Breast epithelium (tissue), 4 donors: ENCODE results near the gene VIPR1. TPM values are rescaled to one million over a fixed set of nuclear protein-coding genes. Genes with fewer than 3 reads are reported as not detected.
A peak's percentile ranks its signal among the peaks of the same experiment; 100 is the strongest.

Source experiments
- DNase-seq, 2 donors: peaks; one replicate each; pipeline ENCODE4 v3.0.0-alpha.2; 2019; ENCODE audit warnings: low spot score in 2 of 2
- H3K27ac ChIP-seq, 2 donors: fragments of 200-600 bp; sonication (generic) in 1 of 2; one replicate each; pipeline ENCODE4 v1.5.1; 2016 to 2019; ENCODE audit warnings: mild to moderate bottlenecking in 1 of 2
- H3K27me3 ChIP-seq, 2 donors: fragments of 200-600 bp; sonication (generic) in 1 of 2; one replicate each; pipeline versions ENCODE4 v1.5.1 to v1.6.0; 2017 to 2019; ENCODE audit warnings: control low read depth in 1 of 2, mild to moderate bottlenecking in 1 of 2
- H3K36me3 ChIP-seq: fragments of 200-600 bp; one replicate; pipeline ENCODE4 v1.5.1; 2019
- H3K4me1 ChIP-seq, 2 donors: fragments of 200-600 bp; sonication (generic); one replicate each; pipeline ENCODE4 v1.5.1; 2016 to 2019; ENCODE audit warnings: control low read depth in 1 of 2
- H3K4me3 ChIP-seq, 3 donors: fragments of 200-600 bp; sonication (generic); 1 replicate in 2 of 3; 2 replicates in 1 of 3; pipeline ENCODE4 v1.5.1; 2016 to 2019; ENCODE audit warnings: mild to moderate bottlenecking in 3 of 3, moderate library complexity in 2 of 3
- H3K9me3 ChIP-seq, 2 donors: fragments of 200-600 bp; sonication (generic) in 1 of 2; one replicate each; pipeline ENCODE4 v1.5.1; 2016 to 2019; ENCODE audit warnings: control low read depth in 1 of 2
- POLR2A ChIP-seq: fragments of 450-650 bp; IDR thresholded peaks from one replicate; pipeline ENCODE4 v1.6.1; 2016; ENCODE audit warnings: antibody characterized with exemption, mild to moderate bottlenecking, moderate library complexity
- POLR2AphosphoS5 ChIP-seq, 3 donors: sonication (generic); formaldehyde crosslinking; IDR thresholded peaks; one replicate each; pipeline ENCODE4 v1.6.1; 2017; ENCODE audit warnings: antibody characterized with exemption in 3 of 3
- intact Hi-C: fragments of 100-400 bp; cut with DNase I; formaldehyde crosslinking; loops from one replicate; pipeline ENCODE4 v1.15.1; 2023; ENCODE audit warnings: low total_unique reads
- total RNA-seq, 3 donors: library from RNA; depleted of rRNA; stranded (reverse); fragments of >200 nt; gene quantifications; one replicate each; pipeline ENCODE4 v1.1.0, GENCODE V29; 2016
- TF ChIP-seq, protein P1 (sequence below), 3 donors: fragments of 450-650 bp; IDR thresholded peaks; one replicate each; pipeline ENCODE4 v1.5.1; 2016 to 2017; ENCODE audit warnings: antibody characterized with exemption in 3 of 3, mild to moderate bottlenecking in 3 of 3, moderate library complexity in 3 of 3

VIPR1 gene
- total RNA-seq, 3 donors from 2014 or later = 16.3 to 40.2 (median 25.2) TPM

DNA sequence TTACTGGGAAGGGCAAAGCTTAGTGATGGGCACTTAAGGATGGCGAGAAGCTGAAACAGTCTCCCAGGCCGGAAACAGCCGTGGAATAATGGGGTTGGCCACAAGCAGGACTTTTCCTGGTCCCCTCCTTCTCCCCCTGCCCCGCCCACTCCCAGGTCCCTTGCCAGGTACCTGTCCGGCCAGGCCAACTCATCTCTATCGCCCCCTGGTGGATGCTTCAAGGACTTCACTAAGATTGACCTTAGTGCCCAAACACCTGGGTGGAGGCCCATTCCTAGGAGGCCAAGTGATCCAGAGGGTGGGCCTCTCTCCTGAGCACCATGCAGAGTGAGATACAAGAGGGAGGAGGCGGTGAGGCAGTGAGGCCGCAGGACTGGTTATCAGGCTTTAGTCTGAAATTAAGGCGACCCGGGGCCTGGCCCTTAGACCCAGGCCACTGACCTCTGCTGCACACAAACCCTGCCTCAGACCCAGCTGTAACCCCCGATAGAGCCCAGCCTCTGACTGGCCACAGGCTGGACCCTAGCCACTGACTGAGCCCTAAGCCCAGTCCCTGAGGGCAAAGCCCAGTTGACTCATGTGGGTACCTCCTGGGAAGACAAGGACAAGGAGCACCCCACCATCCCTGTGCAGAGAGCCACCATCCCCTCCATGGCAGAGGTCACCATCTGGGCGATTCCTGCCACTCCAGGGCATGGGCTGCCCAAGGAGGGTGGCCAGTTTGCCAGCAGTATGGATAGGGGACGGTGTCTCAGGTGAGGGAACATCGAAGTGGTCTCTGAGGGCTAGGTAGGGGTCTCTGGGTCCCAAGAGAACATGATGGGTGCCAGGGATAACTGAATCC lies 37.6 kb downstream of the VIPR1 start:
- peaks cover 0 to 4% of the 10 kb centered on the region in 2 donors for H3K4me1 ChIP-seq
- H3K27me3 ChIP-seq = no peaks in the 10 kb centered on the region
- no peak overlapping the region for H3K4me3 ChIP-seq
- no peaks in the 10 kb centered on the region for H3K36me3 ChIP-seq
- intact Hi-C loops = loop anchor here (2.0 kb wide), 1 partner anchor 103 kb away; no protein-coding TSS in a partner anchor
- H3K9me3 ChIP-seq = no peaks in the 10 kb centered on the region
- TF ChIP-seq POLR2AphosphoS5 (IDR thresholded peaks at IDR 0.05) = peak in 1 of 3 donors; percentile 29
- no peak for TF ChIP-seq POLR2A
- TF ChIP-seq, protein P1, sequence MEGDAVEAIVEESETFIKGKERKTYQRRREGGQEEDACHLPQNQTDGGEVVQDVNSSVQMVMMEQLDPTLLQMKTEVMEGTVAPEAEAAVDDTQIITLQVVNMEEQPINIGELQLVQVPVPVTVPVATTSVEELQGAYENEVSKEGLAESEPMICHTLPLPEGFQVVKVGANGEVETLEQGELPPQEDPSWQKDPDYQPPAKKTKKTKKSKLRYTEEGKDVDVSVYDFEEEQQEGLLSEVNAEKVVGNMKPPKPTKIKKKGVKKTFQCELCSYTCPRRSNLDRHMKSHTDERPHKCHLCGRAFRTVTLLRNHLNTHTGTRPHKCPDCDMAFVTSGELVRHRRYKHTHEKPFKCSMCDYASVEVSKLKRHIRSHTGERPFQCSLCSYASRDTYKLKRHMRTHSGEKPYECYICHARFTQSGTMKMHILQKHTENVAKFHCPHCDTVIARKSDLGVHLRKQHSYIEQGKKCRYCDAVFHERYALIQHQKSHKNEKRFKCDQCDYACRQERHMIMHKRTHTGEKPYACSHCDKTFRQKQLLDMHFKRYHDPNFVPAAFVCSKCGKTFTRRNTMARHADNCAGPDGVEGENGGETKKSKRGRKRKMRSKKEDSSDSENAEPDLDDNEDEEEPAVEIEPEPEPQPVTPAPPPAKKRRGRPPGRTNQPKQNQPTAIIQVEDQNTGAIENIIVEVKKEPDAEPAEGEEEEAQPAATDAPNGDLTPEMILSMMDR (IDR thresholded peaks at IDR 0.05) = peak; percentile 56 to 82 (median 82)
- peak; percentile 54 to 84 for DNase-seq
- peak overlapping the region in 1 of 2 donors; percentile 19 for H3K27ac ChIP-seq

DNA sequence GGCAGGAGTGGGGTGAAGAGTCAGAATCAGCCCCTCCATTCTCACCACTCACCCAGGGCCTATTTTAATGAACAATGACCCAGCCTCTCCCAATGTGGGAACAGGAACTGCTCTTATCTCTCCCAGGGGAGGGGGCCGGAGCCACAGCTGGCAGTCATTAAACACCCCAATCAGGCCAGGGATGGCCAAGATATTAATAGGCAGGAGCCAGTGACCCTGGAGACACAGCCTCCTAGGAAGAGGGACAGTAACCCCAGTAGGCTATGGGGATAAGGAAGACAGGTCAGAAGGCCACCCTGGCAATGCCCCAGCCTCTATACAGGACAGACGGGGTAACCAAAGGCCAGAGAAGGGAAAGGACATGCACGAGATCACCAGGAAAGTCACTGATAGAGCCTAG lies 38.6 kb downstream of the VIPR1 start:
- DNase-seq = no peak
- no peak for TF ChIP-seq POLR2AphosphoS5 (IDR thresholded peaks at IDR 0.05)
- TF ChIP-seq, protein P1 (IDR thresholded peaks at IDR 0.05) = no peak
- no peak for TF ChIP-seq POLR2A
- intact Hi-C loops = no loop called here
- H3K4me3 ChIP-seq = no peak overlapping the region
- H3K4me1 ChIP-seq = peaks cover 0 to 4% of the 10 kb centered on the region in 2 donors
- no peaks in the 10 kb centered on the region for H3K27me3 ChIP-seq
- no peaks in the 10 kb centered on the region for H3K36me3 ChIP-seq
- no peak overlapping the region for H3K27ac ChIP-seq
- H3K9me3 ChIP-seq = no peaks in the 10 kb centered on the region

DNA sequence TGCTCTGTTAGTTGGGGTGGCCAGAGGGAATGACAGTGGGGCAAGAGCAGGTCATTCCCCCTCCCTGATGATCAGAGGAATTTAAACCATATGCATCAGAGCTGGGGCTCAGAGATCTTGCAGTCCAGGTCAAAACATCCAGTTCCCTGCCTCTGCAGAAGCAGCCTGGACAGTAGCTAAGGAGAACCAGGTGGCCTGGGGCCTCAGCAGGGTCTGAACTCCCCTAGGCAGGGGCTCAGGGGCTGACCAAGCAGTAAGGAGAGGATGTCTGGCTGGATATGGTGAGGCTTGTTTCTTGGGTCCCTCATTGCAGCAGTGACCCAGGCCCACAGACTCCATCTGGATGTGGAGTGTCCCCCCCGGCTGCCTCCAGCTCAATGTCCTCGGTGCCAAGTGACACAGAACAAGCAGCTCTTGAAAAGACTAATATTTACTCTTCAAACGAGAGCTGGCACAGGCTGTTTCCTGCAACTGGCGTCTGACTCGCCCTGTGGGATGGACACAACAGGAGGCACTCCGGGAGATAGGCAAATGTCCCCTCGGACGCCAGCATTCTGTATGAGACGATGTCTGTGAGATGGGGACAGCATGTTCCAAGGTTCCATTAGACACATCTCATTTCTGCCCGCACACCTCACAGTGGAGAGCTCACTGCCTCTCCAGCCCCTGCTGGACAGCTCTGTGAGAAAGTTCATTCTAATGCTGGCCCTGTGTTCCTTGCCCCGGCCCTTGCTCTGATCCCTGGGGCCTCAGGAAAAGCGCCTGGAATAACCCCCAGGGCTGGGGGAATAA lies 42.2 kb downstream of the VIPR1 start:
- Histone ChIP-seq H3K4me1 (peaks cover 0 to 4% of the 10 kb centered on the region in 2 donors), H3K27ac (peak overlapping the region; percentile 71 to 83), H3K9me3 (no peaks in the 10 kb centered on the region), H3K36me3 (no peaks in the 10 kb centered on the region), H3K4me3 (no peak overlapping the region), H3K27me3 (no peaks in the 10 kb centered on the region)
- TF ChIP-seq POLR2AphosphoS5 (IDR thresholded peaks at IDR 0.05) (no peak), POLR2A (no peak)
- TF ChIP-seq, protein P1 (IDR thresholded peaks at IDR 0.05) = no peak
- intact Hi-C loops = loop anchor here (5.0 kb wide), 2 partner anchors 1347 to 1422 kb away; partner anchors contain the start of gene CTNNB1
- peak; percentile 61 to 81 for DNase-seq

DNA sequence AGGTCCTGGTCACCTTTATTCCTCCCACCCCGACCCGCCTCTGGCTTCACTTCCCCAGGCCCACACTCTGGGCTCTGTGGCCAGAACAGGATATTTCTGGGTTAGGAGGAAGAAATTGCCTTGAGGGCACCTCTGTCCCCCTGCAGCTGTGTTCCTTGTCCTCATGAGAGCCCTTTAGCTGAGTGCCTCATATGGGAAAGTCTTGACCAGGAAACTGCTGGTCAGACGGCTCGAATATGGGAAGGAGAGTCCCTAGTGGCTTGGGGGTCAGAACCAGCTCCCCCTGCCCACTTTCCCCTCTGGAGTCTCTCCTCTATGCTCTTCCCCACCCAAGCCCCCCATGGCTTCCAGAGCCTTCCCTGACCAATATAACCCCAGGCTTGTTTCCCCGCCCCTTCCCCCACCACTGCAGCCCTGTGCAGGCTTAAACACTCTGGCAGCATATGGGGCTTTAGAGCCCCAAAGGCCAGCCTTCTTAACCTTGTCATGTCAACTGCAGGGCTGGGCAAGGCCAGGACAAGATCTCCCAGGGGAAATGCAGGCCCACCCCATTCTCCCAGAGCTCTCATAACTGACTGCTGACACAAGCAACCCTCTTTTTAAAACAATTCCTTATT lies 42.9 kb downstream of the VIPR1 start:
- intact Hi-C loops = loop anchor here (5.0 kb wide), 2 partner anchors 1348 to 1423 kb away; partner anchors contain the start of gene CTNNB1
- H3K4me1 ChIP-seq = no peaks in the 10 kb centered on the region
- DNase-seq = no peak

More for the DNA sequence above, 42.9 kb downstream of the VIPR1 start:
- no peaks in the 10 kb centered on the region for H3K9me3 ChIP-seq
- no peak overlapping the region for H3K4me3 ChIP-seq
- H3K27ac ChIP-seq = peak overlapping the region; percentile 71 to 83
- TF ChIP-seq, protein P1 (IDR thresholded peaks at IDR 0.05) = no peak
- TF ChIP-seq POLR2AphosphoS5 (IDR thresholded peaks at IDR 0.05) = no peak
- TF ChIP-seq POLR2A = no peak
- no peaks in the 10 kb centered on the region for H3K27me3 ChIP-seq
- no peaks in the 10 kb centered on the region for H3K36me3 ChIP-seq
